Kidney (tissue), 14 donors: Measurements from ENCODE around the gene RNF208. TPM values are rescaled to one million over a fixed set of nuclear protein-coding genes. Genes with fewer than 3 reads are reported as not detected.
A peak's percentile ranks its signal among the peaks of the same experiment; 100 is the strongest.
"Not testable (repeated sequence)": the region's sequence is repeated elsewhere in the genome, so short reads cannot be mapped to it uniquely, and the experiment has no call there.

Source experiments
- DNase-seq, 5 donors: peaks; one replicate each; pipeline ENCODE4 v3.0.0-alpha.2; 2013 to 2020
- FAIRE-seq: peaks from 2 replicates; lab custom pipeline; 2012; peaks lifted over from hg19 to GRCh38; lab: Jason Lieb, UNC
- H3K27ac ChIP-seq, 2 donors: one replicate each; pipeline ENCODE4 v1.7.0; 2013; ENCODE audit warnings: low read depth in 2 of 2, low read length in 2 of 2, inconsistent platforms in 1 of 2
- H3K27me3 ChIP-seq: one replicate; pipeline ENCODE4 v1.7.1; 2013; ENCODE audit warnings: low read length, inconsistent platforms; ENCODE audit not compliant: control insufficient read depth, insufficient read depth
- H3K36me3 ChIP-seq, 3 donors: one replicate each; pipeline versions ENCODE4 v1.7.0 to v1.7.1; 2013; ENCODE audit warnings: low read length in 3 of 3, control low read depth in 1 of 3, inconsistent platforms in 1 of 3; ENCODE audit not compliant: insufficient read depth in 3 of 3, control insufficient read depth in 2 of 3
- H3K4me1 ChIP-seq, 3 donors: one replicate each; pipeline versions ENCODE4 v1.7.0 to v1.7.1; 2013; ENCODE audit warnings: low read length in 3 of 3, inconsistent platforms in 1 of 3, low read depth in 1 of 3; ENCODE audit not compliant: control insufficient read depth in 2 of 3, insufficient read depth in 2 of 3
- H3K4me3 ChIP-seq, 3 donors: one replicate each; pipeline versions ENCODE4 v1.7.0 to v1.8.1; 2013; ENCODE audit warnings: low read length in 3 of 3, control low read depth in 1 of 3, inconsistent platforms in 1 of 3
- H3K9ac ChIP-seq, 3 donors: one replicate each; pipeline versions ENCODE4 v1.7.0 to v1.7.1; 2013; ENCODE audit warnings: low read length in 3 of 3, control low read depth in 1 of 3, inconsistent platforms in 1 of 3
- H3K9me3 ChIP-seq, 3 donors: one replicate each; pipeline versions ENCODE4 v1.7.0 to v1.7.1; 2013; ENCODE audit warnings: low read length in 3 of 3, control low read depth in 1 of 3, inconsistent platforms in 1 of 3; ENCODE audit not compliant: control insufficient read depth in 2 of 3, insufficient read depth in 1 of 3
- intact Hi-C: fragments of 100-400 bp; cut with DNase I; formaldehyde crosslinking; loops from one replicate; pipeline ENCODE4 v1.11.1; 2022
- polyA plus RNA-seq: library from polyadenylated mRNA; stranded (reverse); fragments of 350-450 nt; fragmentation: Illumina TruSeq; extraction: RNeasy Lipid Tissue Mini Kit (QIAGEN cat#74804); gene quantifications from one replicate; pipeline ENCODE4 v1.2.3, GENCODE V29; 2014; ENCODE audit warnings: low read depth, low replicate concordance; ENCODE audit not compliant: insufficient read depth
- total RNA-seq: library from RNA; stranded (reverse); fragmentation: NEBNext Ultra II Directional; extraction: Animal tissue kit (Norgen Biotek cat#: 25700); gene quantifications from one replicate; pipeline ENCODE4 v1.2.1, GENCODE V29; 2021
- TF ChIP-seq, protein P1 (sequence below): IDR thresholded peaks from 3 replicates; pipeline ENCODE4 v1.5.1; 2012; ENCODE audit warnings: mild to moderate bottlenecking, moderate library complexity, borderline replicate concordance; ENCODE audit not compliant: insufficient read depth; ENCODE audit errors: extremely low read depth
- donor health status: control.
- donor health status: control.
- donor health status: control.
- donor health status: control.
- donor health status: control.
- donor health status: DM: yes; HTN: yes; CAD: no.
- donor health status: Normal renal cell carcinoma (clear cell type).

RNF208 gene
- total and polyA plus RNA-seq, 2 donors from 2014 or later, result 7.0 to 22.8 TPM

DNA sequence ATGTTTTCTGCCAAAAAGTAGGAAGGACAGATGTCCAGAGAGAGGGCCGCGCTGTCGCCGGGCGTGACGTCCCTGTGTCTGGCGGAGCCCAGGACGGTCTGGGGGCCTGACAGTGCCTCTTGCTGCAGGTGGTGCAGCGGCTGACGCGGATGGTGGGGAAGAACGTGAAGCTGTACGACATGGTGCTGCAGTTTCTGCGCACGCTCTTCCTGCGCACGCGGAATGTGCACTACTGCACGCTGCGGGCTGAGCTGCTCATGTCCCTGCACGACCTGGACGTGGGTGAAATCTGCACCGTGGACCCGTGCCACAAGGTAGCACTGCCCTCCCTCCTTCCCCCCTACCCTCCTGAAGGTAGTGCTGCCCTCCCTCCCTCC is 40.9 kb upstream of the RNF208 start:
- DNase-seq (peak in 1 of 5 donors; percentile 79), FAIRE-seq (no peak)
- no peaks in the 10 kb centered on the region for H3K9me3 ChIP-seq
- H3K4me1 ChIP-seq, result peaks cover 0 to 2% (median 0%) of the 10 kb centered on the region in 3 donors
- H3K4me3 ChIP-seq, result no peak overlapping the region
- TF ChIP-seq, protein P1, sequence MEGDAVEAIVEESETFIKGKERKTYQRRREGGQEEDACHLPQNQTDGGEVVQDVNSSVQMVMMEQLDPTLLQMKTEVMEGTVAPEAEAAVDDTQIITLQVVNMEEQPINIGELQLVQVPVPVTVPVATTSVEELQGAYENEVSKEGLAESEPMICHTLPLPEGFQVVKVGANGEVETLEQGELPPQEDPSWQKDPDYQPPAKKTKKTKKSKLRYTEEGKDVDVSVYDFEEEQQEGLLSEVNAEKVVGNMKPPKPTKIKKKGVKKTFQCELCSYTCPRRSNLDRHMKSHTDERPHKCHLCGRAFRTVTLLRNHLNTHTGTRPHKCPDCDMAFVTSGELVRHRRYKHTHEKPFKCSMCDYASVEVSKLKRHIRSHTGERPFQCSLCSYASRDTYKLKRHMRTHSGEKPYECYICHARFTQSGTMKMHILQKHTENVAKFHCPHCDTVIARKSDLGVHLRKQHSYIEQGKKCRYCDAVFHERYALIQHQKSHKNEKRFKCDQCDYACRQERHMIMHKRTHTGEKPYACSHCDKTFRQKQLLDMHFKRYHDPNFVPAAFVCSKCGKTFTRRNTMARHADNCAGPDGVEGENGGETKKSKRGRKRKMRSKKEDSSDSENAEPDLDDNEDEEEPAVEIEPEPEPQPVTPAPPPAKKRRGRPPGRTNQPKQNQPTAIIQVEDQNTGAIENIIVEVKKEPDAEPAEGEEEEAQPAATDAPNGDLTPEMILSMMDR, result no peak
- H3K9ac ChIP-seq, result no peak overlapping the region
- intact Hi-C loops, result no loop called here
- no peaks in the 10 kb centered on the region for H3K27me3 ChIP-seq
- H3K36me3 ChIP-seq, result peaks cover 2 to 12% (median 4%) of the 10 kb centered on the region in 3 donors
- no peak overlapping the region for H3K27ac ChIP-seq

DNA sequence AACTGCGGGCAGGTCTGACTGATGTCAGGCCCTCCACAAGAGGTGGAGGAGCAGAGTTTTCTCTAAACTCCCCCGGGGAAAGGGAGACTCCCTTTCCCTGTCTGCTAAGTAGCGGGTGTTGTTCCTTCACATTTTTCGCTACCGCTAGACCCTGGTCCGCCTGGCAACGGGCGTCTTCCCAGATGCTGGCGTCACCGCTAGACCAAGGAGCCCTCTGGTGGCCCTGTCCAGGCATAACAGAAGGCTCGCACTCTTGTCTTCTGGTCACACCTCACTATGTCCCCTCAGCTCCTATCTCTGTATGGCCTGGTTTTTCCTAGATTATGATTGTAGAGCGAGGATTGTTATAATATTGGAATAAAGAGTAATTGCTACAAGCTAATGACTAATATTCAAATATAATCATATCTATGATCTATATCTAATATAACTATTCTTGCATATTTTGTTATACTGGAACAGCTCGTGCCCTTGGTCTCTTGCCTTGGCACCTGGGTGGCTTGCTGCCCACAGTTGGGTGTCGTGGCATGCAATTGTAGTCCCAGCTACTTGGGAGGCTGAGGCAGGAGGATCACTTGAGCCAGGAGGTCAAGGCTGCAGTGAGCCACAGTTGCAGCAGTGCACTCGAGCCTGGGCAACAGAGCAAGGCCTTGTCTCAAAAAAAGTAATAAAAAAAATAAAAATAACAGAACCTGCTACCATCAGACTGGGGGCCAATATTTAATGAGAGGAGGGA is 40.3 kb upstream of the RNF208 start:
- FAIRE-seq, H3K27me3 ChIP-seq, intact Hi-C loops, H3K4me3 ChIP-seq, H3K4me1 ChIP-seq, H3K9me3 ChIP-seq, H3K9ac ChIP-seq, H3K27ac ChIP-seq: not testable (repeated sequence)
- DNase-seq, result peak in 1 of 5 donors; percentile 70
- peaks cover 2 to 12% (median 4%) of the 10 kb centered on the region in 3 donors for H3K36me3 ChIP-seq
- TF ChIP-seq, protein P1, result peak; percentile 2

DNA sequence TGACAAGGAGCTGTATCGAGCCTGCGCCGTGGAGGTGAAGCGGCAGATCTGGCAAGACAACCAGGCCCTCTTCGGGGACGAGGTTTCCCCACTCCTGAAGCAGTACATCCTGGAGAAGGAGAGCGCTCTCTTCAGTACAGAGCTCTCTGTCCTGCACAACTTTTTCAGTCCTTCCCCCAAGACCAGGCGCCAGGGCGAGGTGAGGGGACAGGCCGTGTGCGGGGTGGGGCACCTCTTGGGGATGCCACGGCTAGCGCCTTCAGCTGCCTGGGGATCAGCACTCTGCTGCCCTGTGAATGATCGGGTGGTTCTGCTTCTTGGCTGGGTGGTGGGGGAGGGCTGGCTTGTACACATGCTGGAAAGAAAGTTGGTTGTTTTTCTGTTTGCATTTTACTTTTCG is 34.8 kb upstream of the RNF208 start:
- no peaks in the 10 kb centered on the region for H3K9me3 ChIP-seq
- H3K9ac ChIP-seq, result no peak overlapping the region
- FAIRE-seq (no peak), DNase-seq (no peak)
- peak overlapping the region in 1 of 3 donors; percentile 90 for H3K4me3 ChIP-seq
- H3K4me1 ChIP-seq, result peaks cover 0 to 22% (median 13%) of the 10 kb centered on the region in 3 donors
- H3K27ac ChIP-seq, result no peak overlapping the region
- TF ChIP-seq, protein P1, result no peak
- peaks cover 0 to 10% (median 4%) of the 10 kb centered on the region in 3 donors for H3K36me3 ChIP-seq
- no peaks in the 10 kb centered on the region for H3K27me3 ChIP-seq
- intact Hi-C loops, result no loop called here
